ENCODE measurements around the gene B4GALNT2.

- TF ChIP-seq, protein P1, sequence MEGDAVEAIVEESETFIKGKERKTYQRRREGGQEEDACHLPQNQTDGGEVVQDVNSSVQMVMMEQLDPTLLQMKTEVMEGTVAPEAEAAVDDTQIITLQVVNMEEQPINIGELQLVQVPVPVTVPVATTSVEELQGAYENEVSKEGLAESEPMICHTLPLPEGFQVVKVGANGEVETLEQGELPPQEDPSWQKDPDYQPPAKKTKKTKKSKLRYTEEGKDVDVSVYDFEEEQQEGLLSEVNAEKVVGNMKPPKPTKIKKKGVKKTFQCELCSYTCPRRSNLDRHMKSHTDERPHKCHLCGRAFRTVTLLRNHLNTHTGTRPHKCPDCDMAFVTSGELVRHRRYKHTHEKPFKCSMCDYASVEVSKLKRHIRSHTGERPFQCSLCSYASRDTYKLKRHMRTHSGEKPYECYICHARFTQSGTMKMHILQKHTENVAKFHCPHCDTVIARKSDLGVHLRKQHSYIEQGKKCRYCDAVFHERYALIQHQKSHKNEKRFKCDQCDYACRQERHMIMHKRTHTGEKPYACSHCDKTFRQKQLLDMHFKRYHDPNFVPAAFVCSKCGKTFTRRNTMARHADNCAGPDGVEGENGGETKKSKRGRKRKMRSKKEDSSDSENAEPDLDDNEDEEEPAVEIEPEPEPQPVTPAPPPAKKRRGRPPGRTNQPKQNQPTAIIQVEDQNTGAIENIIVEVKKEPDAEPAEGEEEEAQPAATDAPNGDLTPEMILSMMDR (IDR thresholded peaks at IDR 0.05), result no peak
- no peak for TF ChIP-seq POLR2A (IDR thresholded peaks at IDR 0.05)
Measured at GRCh38 chr17:49209061-49209571, 76.5 kb downstream of the B4GALNT2 start.

Measured in right lobe of liver (tissue), 4 donors.